GM20000 (cell line): ENCODE data around the gene TPCN1.

Experiments
- DNase-seq: peaks from one replicate; pipeline ENCODE4 v3.0.0; 2012; ENCODE audit warnings: low spot score
- CTCF ChIP-seq: IDR thresholded peaks from 2 replicates; pipeline ENCODE4 v1.5.1; 2012; ENCODE audit warnings: mild to moderate bottlenecking, control low read depth; ENCODE audit errors: extremely low read depth, missing control alignments

Gene TPCN1

GRCh38 chr12:113216027-113216426 lies 5.2 kb upstream of the TPCN1 start:
- TF ChIP-seq CTCF: no peak
- no peak for DNase-seq

GRCh38 chr12:113220593-113221180 lies 577 bp upstream of the TPCN1 start:
- DNase-seq: no peak

GRCh38 chr12:113221997-113222729 lies 899 bp downstream of the TPCN1 start:
- TF ChIP-seq CTCF: no peak
- no peak for DNase-seq

More at GRCh38 chr12:113220593-113221180, 577 bp upstream of the TPCN1 start:
- no peak for TF ChIP-seq CTCF

- TF ChIP-seq CTCF: no peak
- DNase-seq: no peak
Measured at GRCh38 chr12:113222730-113223531, 1.7 kb downstream of the TPCN1 start.

- no peak for DNase-seq
- TF ChIP-seq CTCF: no peak
Measured at GRCh38 chr12:113224955-113225354, 3.7 kb downstream of the TPCN1 start.

GRCh38 chr12:113226696-113227568 lies 5.7 kb downstream of the TPCN1 start:
- TF ChIP-seq CTCF: no peak
- no peak for DNase-seq
